ENCODE measurements around the gene SIX4.

The SIX4 gene

GRCh38 chr14:60721326-60722106 lies 2.6 kb downstream of the SIX4 start:
- no peak for DNase-seq

GRCh38 chr14:60720962-60721325 lies 3.2 kb downstream of the SIX4 start:
- DNase-seq: no peak

- no peak for DNase-seq
Observed at GRCh38 chr14:60720391-60720790, 3.8 kb downstream of the SIX4 start.

GRCh38 chr14:60713513-60713912 lies 10.6 kb downstream of the SIX4 start:
- DNase-seq: no peak

- no peak for DNase-seq
Observed at GRCh38 chr14:60710494-60710893, 13.7 kb downstream of the SIX4 start.

GRCh38 chr14:60707858-60708257 lies 16.3 kb downstream of the SIX4 start:
- DNase-seq: no peak

- no peak for DNase-seq
Observed at GRCh38 chr14:60705100-60705499, 19.1 kb downstream of the SIX4 start.

- DNase-seq: no peak
Observed at GRCh38 chr14:60700598-60700997, 23.6 kb downstream of the SIX4 start.

GRCh38 chr14:60695327-60695726 lies 28.8 kb downstream of the SIX4 start:
- no peak for DNase-seq

- no peak for DNase-seq
Observed at GRCh38 chr14:60691383-60692113, 32.6 kb downstream of the SIX4 start.

GRCh38 chr14:60686865-60687264 lies 37.3 kb downstream of the SIX4 start:
- no peak for DNase-seq

GRCh38 chr14:60684203-60684602 lies 39.9 kb downstream of the SIX4 start:
- DNase-seq: no peak

- no peak for DNase-seq
Observed at GRCh38 chr14:60681271-60681670, 42.9 kb downstream of the SIX4 start.

GRCh38 chr14:60680511-60680910 lies 43.6 kb downstream of the SIX4 start:
- DNase-seq: no peak

- no peak for DNase-seq
Observed at GRCh38 chr14:60679566-60680258, 44.4 kb downstream of the SIX4 start.

- no peak for DNase-seq
Observed at GRCh38 chr14:60677701-60678100, 46.5 kb downstream of the SIX4 start.

- DNase-seq: no peak
Observed at GRCh38 chr14:60670989-60671388, 53.2 kb downstream of the SIX4 start.

GRCh38 chr14:60668431-60669112 lies 55.6 kb downstream of the SIX4 start:
- no peak for DNase-seq

GRCh38 chr14:60665177-60665550 lies 59.0 kb downstream of the SIX4 start:
- peak; percentile 46 for DNase-seq

- DNase-seq: no peak
Observed at GRCh38 chr14:60662982-60663381, 61.2 kb downstream of the SIX4 start.

- no peak for DNase-seq
Observed at GRCh38 chr14:60661721-60662120, 62.4 kb downstream of the SIX4 start.

Measured in NCI-H774 (cell line).